Activated T-cell treated with anti-CD3 and anti-CD28 coated beads, Interleukin-2, amount 50 U/mL, for 72 hours (primary cell): ENCODE results near the gene CRY2. TPM values are rescaled to one million over a fixed set of nuclear protein-coding genes. Genes with fewer than 3 reads are reported as not detected.

ENCODE experiments used
- ATAC-seq, 2 donors: fragments of 150-1000 bp; cut with Tn5 transposase; replicated peaks in 1 of 2; 2 replicates each; pipeline ENCODE4 v1.10.0; 2021; ENCODE audit warnings: moderate library complexity in 2 of 2, mild to moderate bottlenecking in 1 of 2
- DNase-seq, 2 donors: peaks; one replicate each; pipeline ENCODE4 v3.0.0; 2021 to 2022; ENCODE audit warnings: mixed read lengths in 1 of 2
- H3K27ac Mint-ChIP-seq: one replicate; pipeline ENCODE4 v1.8.0; 2022; ENCODE audit warnings: mild to moderate bottlenecking, moderate library complexity, mixed read lengths
- H3K27me3 Mint-ChIP-seq: one replicate; pipeline ENCODE4 v1.8.0; 2022; ENCODE audit warnings: low read depth, mixed read lengths
- H3K36me3 Mint-ChIP-seq, 2 donors: one replicate each; pipeline ENCODE4 v1.8.0; 2022; ENCODE audit warnings: mixed read lengths in 2 of 2, mild to moderate bottlenecking in 1 of 2; ENCODE audit not compliant: insufficient read depth in 2 of 2
- H3K4me1 Mint-ChIP-seq: one replicate; pipeline ENCODE4 v1.8.0; 2022; ENCODE audit warnings: low read depth, mixed read lengths
- H3K4me3 Mint-ChIP-seq, 2 donors: one replicate each; pipeline ENCODE4 v1.8.0; 2022; ENCODE audit warnings: mild to moderate bottlenecking in 2 of 2, mixed read lengths in 2 of 2, moderate library complexity in 2 of 2
- H3K9me3 Mint-ChIP-seq, 2 donors: one replicate each; pipeline ENCODE4 v1.8.0; 2022; ENCODE audit warnings: mixed read lengths in 2 of 2
- total RNA-seq, 2 donors: library from RNA; stranded (reverse); gene quantifications; one replicate each; pipeline ENCODE4 v1.2.3, GENCODE V29; 2022

Gene CRY2
- total RNA-seq, 2 donors from 2014 or later, result 20.2 to 23.8 TPM

- no peaks in the 10 kb centered on the region for H3K9me3 Mint-ChIP-seq
- peak within 1 kb of the TSS; percentile 100 for H3K4me3 Mint-ChIP-seq
Observed at GRCh38 chr11:45917623-45918330, 70.5 kb downstream of the CRY2 start, which contains the start of gene PEX16. Gene PEX16, minus strand, starts transcription at chr11:45917877. Its CDS starts 66 bp downstream, at chr11:45917811.

GRCh38 chr11:45918331-45918941 lies 71.2 kb downstream of the CRY2 start:
- H3K4me3 Mint-ChIP-seq, result peak overlapping the region; percentile 100
- DNase-seq (peak; percentile 78 to 81), ATAC-seq (peak; percentile 38 to 56)
- H3K4me1 Mint-ChIP-seq, result peaks cover 32% of the 10 kb centered on the region
- peaks cover 5% of the 10 kb centered on the region for H3K27me3 Mint-ChIP-seq
- H3K36me3 Mint-ChIP-seq, result peaks cover 4 to 6% of the 10 kb centered on the region in 2 donors
- no peaks in the 10 kb centered on the region for H3K9me3 Mint-ChIP-seq
- H3K27ac Mint-ChIP-seq, result peak overlapping the region; percentile 96

More at GRCh38 chr11:45917623-45918330, 70.5 kb downstream of the CRY2 start, which contains the start of gene PEX16:
- peaks cover 5% of the 10 kb centered on the region for H3K27me3 Mint-ChIP-seq
- ATAC-seq (peak; percentile 89 to 94), DNase-seq (peak; percentile 94 to 98)
- H3K4me1 Mint-ChIP-seq, result peaks cover 29% of the 10 kb centered on the region
- H3K36me3 Mint-ChIP-seq, result peaks cover 4% of the 10 kb centered on the region in 2 donors
- peak within 1 kb of the TSS; percentile 96 for H3K27ac Mint-ChIP-seq

- peaks cover 33% of the 10 kb centered on the region for H3K4me1 Mint-ChIP-seq
- H3K4me3 Mint-ChIP-seq, result peak overlapping the region; percentile 100
- ATAC-seq (no peak), DNase-seq (no peak)
- no peak overlapping the region for H3K27ac Mint-ChIP-seq
- peaks cover 8% of the 10 kb centered on the region for H3K27me3 Mint-ChIP-seq
- no peaks in the 10 kb centered on the region for H3K9me3 Mint-ChIP-seq
- H3K36me3 Mint-ChIP-seq, result peaks cover 4 to 6% of the 10 kb centered on the region in 2 donors
Observed at GRCh38 chr11:45918962-45919675, 71.8 kb downstream of the CRY2 start.

GRCh38 chr11:45919806-45920530 lies 72.7 kb downstream of the CRY2 start:
- Mint-ChIP-seq H3K27me3 (peaks cover 13% of the 10 kb centered on the region), H3K9me3 (no peaks in the 10 kb centered on the region), H3K4me1 (peaks cover 33% of the 10 kb centered on the region), H3K36me3 (peaks cover 4 to 6% of the 10 kb centered on the region in 2 donors), H3K27ac (no peak overlapping the region), H3K4me3 (peak overlapping the region; percentile 33 to 69)
- DNase-seq (peak in 1 of 2 donors; percentile 0), ATAC-seq (no peak)

GRCh38 chr11:45920531-45921477 lies 73.5 kb downstream of the CRY2 start:
- H3K27ac Mint-ChIP-seq, result no peak overlapping the region
- peak overlapping the region; percentile 56 to 73 for H3K4me3 Mint-ChIP-seq
- H3K9me3 Mint-ChIP-seq, result no peaks in the 10 kb centered on the region
- DNase-seq (no peak), ATAC-seq (no peak)
- H3K36me3 Mint-ChIP-seq, result peaks cover 2 to 6% of the 10 kb centered on the region in 2 donors
- H3K27me3 Mint-ChIP-seq, result peaks cover 13% of the 10 kb centered on the region
- H3K4me1 Mint-ChIP-seq, result peaks cover 27% of the 10 kb centered on the region

GRCh38 chr11:45921561-45922424 lies 74.5 kb downstream of the CRY2 start:
- Mint-ChIP-seq H3K27me3 (peaks cover 13% of the 10 kb centered on the region), H3K4me3 (peak overlapping the region; percentile 56 to 73), H3K4me1 (peaks cover 17% of the 10 kb centered on the region), H3K27ac (no peak overlapping the region), H3K36me3 (peaks cover 2 to 6% of the 10 kb centered on the region in 2 donors), H3K9me3 (no peaks in the 10 kb centered on the region)
- DNase-seq (no peak), ATAC-seq (no peak)

GRCh38 chr11:45922425-45923082 lies 75.3 kb downstream of the CRY2 start, which contains the start of gene LARGE2:
Gene LARGE2, plus strand, starts transcription at chr11:45922656. Its CDS starts 227 bp downstream, at chr11:45922883.
- Mint-ChIP-seq H3K27ac (no peak within 1 kb of the TSS), H3K27me3 (peaks cover 13% of the 10 kb centered on the region), H3K4me1 (peaks cover 13% of the 10 kb centered on the region), H3K9me3 (no peaks in the 10 kb centered on the region), H3K4me3 (peak within 1 kb of the TSS; percentile 82 to 89), H3K36me3 (peaks cover 0 to 6% of the 10 kb centered on the region in 2 donors)
- DNase-seq (peak in 1 of 2 donors; percentile 30), ATAC-seq (no peak)

- DNase-seq, result no peak
- no peak for ATAC-seq
- peak overlapping the region; percentile 72 for H3K27ac Mint-ChIP-seq
- peaks cover 13% of the 10 kb centered on the region for H3K27me3 Mint-ChIP-seq
- H3K4me3 Mint-ChIP-seq, result peak overlapping the region; percentile 10 to 69
- H3K9me3 Mint-ChIP-seq, result no peaks in the 10 kb centered on the region
- peaks cover 0 to 4% of the 10 kb centered on the region in 2 donors for H3K36me3 Mint-ChIP-seq
- peaks cover 9% of the 10 kb centered on the region for H3K4me1 Mint-ChIP-seq
Observed at GRCh38 chr11:45924036-45924915, 77.0 kb downstream of the CRY2 start.

GRCh38 chr11:45924927-45925326 lies 77.7 kb downstream of the CRY2 start:
- H3K4me1 Mint-ChIP-seq, result peaks cover 13% of the 10 kb centered on the region
- H3K36me3 Mint-ChIP-seq, result peaks cover 0 to 4% of the 10 kb centered on the region in 2 donors
- no peak overlapping the region for H3K4me3 Mint-ChIP-seq
- peaks cover 13% of the 10 kb centered on the region for H3K27me3 Mint-ChIP-seq
- H3K27ac Mint-ChIP-seq, result no peak overlapping the region
- no peaks in the 10 kb centered on the region for H3K9me3 Mint-ChIP-seq
- ATAC-seq, result no peak
- no peak for DNase-seq

- Mint-ChIP-seq H3K9me3 (no peaks in the 10 kb centered on the region), H3K4me3 (no peak overlapping the region), H3K27ac (no peak overlapping the region), H3K36me3 (peaks cover 0 to 4% of the 10 kb centered on the region in 2 donors), H3K27me3 (peaks cover 13% of the 10 kb centered on the region), H3K4me1 (peaks cover 19% of the 10 kb centered on the region)
- ATAC-seq (no peak), DNase-seq (no peak)
Observed at GRCh38 chr11:45925550-45925949, 78.3 kb downstream of the CRY2 start.
